Measurements from ENCODE around the gene VPS52. TPM values are rescaled to one million over a fixed set of nuclear protein-coding genes. Genes with fewer than 3 reads are reported as not detected.

VPS52 gene
- total and polyA plus RNA-seq, 9 of the 15 experiments (the other 6 are each of a cell fraction or from before 2014, with no cell fraction given), result 24.4 to 103 (median 40.2) TPM

- TF ChIP-seq POLR2B (IDR thresholded peaks at IDR 0.05; ENCODE audit: low read depth, partially characterized antibody) (peak; percentile 78), PYGO2 (tag; IDR thresholded peaks at IDR 0.05) (0 out of 2 replicates have a peak, but pooled peaks have one; percentile 35), THAP7 (CRISPR knock-in tag; IDR thresholded peaks at IDR 0.05) (no peak), KDM4B (IDR thresholded peaks at IDR 0.05; ENCODE audit: borderline replicate concordance in 2 of 2, low read depth in 1 of 2) (peak in 1 of 2 experiments; percentile 64; a peak in 1 of 4 replicates), TBP (optimal IDR thresholded peaks at IDR 0.05; ENCODE audit: low read depth, low read length) (peak; percentile 54), ZBTB33 (CRISPR knock-in tag; IDR thresholded peaks at IDR 0.05) (peak; percentile 30; the same call in 1 of the 2 replicates), POU5F1 (IDR thresholded peaks at IDR 0.05; ENCODE audit: borderline replicate concordance, low read depth, low read length, partially characterized antibody) (peak; percentile 59), FOXK2 (conservative IDR thresholded peaks at IDR 0.05 in 1 of 2, IDR thresholded peaks at IDR 0.05 in 1 of 2; ENCODE audit: low read depth in 2 of 2) (peak; percentile 99 to 100), TFAP4 (CRISPR knock-in tag; IDR thresholded peaks at IDR 0.05; ENCODE audit: borderline replicate concordance) (peak; percentile 94), HNRNPUL1 (IDR thresholded peaks at IDR 0.05; ENCODE audit: low read length) (no peak), CREB3 (tag; conservative IDR thresholded peaks at IDR 0.05; ENCODE audit: low read depth) (peak; percentile 89), BACH1 (tag; IDR thresholded peaks at IDR 0.05) (peak; percentile 78; the same call in 1 of the 2 replicates), ARID3A (IDR thresholded peaks at IDR 0.05; ENCODE audit: borderline replicate concordance, low read depth, low read length) (no peak), FOXJ2 (tag; IDR thresholded peaks at IDR 0.05) (peak; percentile 96), TARDBP (IDR thresholded peaks at IDR 0.05) (0 out of 2 replicates have a peak, but pooled peaks have one; percentile 24), THRB (CRISPR knock-in tag; conservative IDR thresholded peaks at IDR 0.05) (peak; percentile 50; the same call in 1 of the 2 replicates), ZNF133 (CRISPR knock-in tag; IDR thresholded peaks at IDR 0.05) (no peak)
These were observed 17.5 kb upstream of the VPS52 start, which contains the start of the genes PFDN6 and WDR46 (continued) for GRCh38 chr6:33288921-33289783.
